ENCODE measurements around the gene LRRIQ1. TPM values are rescaled to one million over a fixed set of nuclear protein-coding genes. Genes with fewer than 3 reads are reported as not detected.
"Not testable (repeated sequence)": the region's sequence is repeated elsewhere in the genome, so short reads cannot be mapped to it uniquely, and the experiment has no call there.

Gene LRRIQ1
- total RNA-seq, 1 donor from 2014 or later, result 0.92 TPM

GRCh38 chr12:85000729-85001128, 35.4 kb upstream of the LRRIQ1 start:
- no peak for TF ChIP-seq CTCF (conservative IDR thresholded peaks at IDR 0.05; ENCODE audit: low read depth, low read length)
- no peak for DNase-seq (ENCODE audit: low read depth)
- H3K4me3 ChIP-seq (ENCODE audit: low read depth, low read length), result no peak overlapping the region

GRCh38 chr12:85002778-85003296, 33.3 kb upstream of the LRRIQ1 start:
- DNase-seq (ENCODE audit: low read depth), result no peak
- no peak overlapping the region for H3K4me3 ChIP-seq (ENCODE audit: low read depth, low read length)
- TF ChIP-seq CTCF (conservative IDR thresholded peaks at IDR 0.05; ENCODE audit: low read depth, low read length), result no peak

GRCh38 chr12:85004204-85004603, 31.9 kb upstream of the LRRIQ1 start:
- TF ChIP-seq CTCF (conservative IDR thresholded peaks at IDR 0.05; ENCODE audit: low read depth, low read length), result no peak
- no peak for DNase-seq (ENCODE audit: low read depth)
- H3K4me3 ChIP-seq (ENCODE audit: low read depth, low read length), result no peak overlapping the region

- DNase-seq (ENCODE audit: low read depth), result not testable (repeated sequence)
These were observed 31.1 kb upstream of the LRRIQ1 start for GRCh38 chr12:85005047-85005446.

GRCh38 chr12:85005615-85006014, 30.5 kb upstream of the LRRIQ1 start:
- no peak for DNase-seq (ENCODE audit: low read depth)
- no peak for TF ChIP-seq CTCF (conservative IDR thresholded peaks at IDR 0.05; ENCODE audit: low read depth, low read length)
- no peak overlapping the region for H3K4me3 ChIP-seq (ENCODE audit: low read depth, low read length)

More at GRCh38 chr12:85005047-85005446, 31.1 kb upstream of the LRRIQ1 start:
- H3K4me3 ChIP-seq (ENCODE audit: low read depth, low read length), result not testable (repeated sequence)

GRCh38 chr12:85006206-85006605, 29.9 kb upstream of the LRRIQ1 start:
- no peak for DNase-seq (ENCODE audit: low read depth)
- no peak overlapping the region for H3K4me3 ChIP-seq (ENCODE audit: low read depth, low read length)
- TF ChIP-seq CTCF (conservative IDR thresholded peaks at IDR 0.05; ENCODE audit: low read depth, low read length), result no peak

- DNase-seq (ENCODE audit: low read depth), result peak; percentile 13
- TF ChIP-seq CTCF (conservative IDR thresholded peaks at IDR 0.05; ENCODE audit: low read depth, low read length), result no peak
- H3K4me3 ChIP-seq (ENCODE audit: low read depth, low read length), result no peak overlapping the region
These were observed 28.3 kb upstream of the LRRIQ1 start for GRCh38 chr12:85007836-85008235.

All from epithelial cell of proximal tubule (primary cell).